ENCODE data around the gene ADAMTS9. TPM values are rescaled to one million over a fixed set of nuclear protein-coding genes. Genes with fewer than 3 reads are reported as not detected.

The ADAMTS9 gene
- total RNA-seq, 1 donor from 2014 or later = 74.1 TPM

DNA sequence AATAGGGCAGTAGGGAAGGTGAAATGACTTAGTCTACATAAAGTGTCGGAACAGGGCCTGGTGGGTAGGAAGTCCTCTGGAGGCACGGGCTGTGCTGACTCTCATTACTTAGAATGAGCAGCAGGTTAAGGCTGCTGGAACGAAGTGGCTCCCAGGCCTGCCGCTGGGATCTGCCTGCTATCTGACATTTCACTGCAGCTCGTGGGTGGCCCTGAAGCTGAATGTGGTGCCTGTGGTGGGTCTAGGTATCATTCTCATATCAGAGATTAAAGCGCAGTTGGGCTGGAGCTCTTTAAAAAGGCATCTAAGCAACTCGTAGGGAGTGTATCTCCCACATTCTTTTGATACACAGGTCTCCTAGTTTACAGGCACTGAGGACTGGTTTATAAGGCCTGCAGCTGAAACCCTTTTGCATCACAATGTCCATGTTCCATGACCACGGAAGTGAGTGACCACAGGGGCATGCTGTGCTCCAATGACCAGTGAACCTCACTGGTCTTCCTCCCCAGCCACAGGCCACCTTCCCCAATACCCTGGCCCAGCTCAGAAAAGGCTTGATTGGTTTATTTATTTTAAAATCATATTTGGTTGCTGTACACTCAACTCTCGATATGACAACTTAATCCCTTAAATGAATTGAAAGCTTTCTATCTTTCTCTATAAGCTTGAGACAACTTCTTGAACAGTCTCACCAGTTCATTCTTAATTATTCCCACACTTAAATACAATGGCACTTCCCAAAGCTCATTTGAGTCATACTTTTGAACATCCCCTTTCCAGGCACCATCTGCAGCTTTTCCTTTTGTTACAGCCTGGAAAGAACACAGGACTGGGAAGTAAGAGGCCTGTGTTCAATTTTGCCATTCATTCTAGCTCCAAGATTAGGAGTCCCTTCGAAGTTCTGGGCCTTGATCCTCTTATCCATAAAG is 19.0 kb downstream of the ADAMTS9 start:
- DNase-seq (ENCODE audit: low spot score in 2 of 2) = no peak
- intact Hi-C loops (cut with DNase I) = no loop called here
- TF ChIP-seq CTCF (IDR thresholded peaks at IDR 0.05) = no peak

GRCh38 chr3:64667887-64668581 is 19.8 kb downstream of the ADAMTS9 start:
- no peaks in the 10 kb centered on the region for H3K9me3 ChIP-seq
- no peaks in the 10 kb centered on the region for H3K36me3 ChIP-seq
- H3K27me3 ChIP-seq = no peaks in the 10 kb centered on the region
- no peak for TF ChIP-seq CTCF (IDR thresholded peaks at IDR 0.05)
- H3K4me3 ChIP-seq = peak overlapping the region; percentile 31 to 42
- intact Hi-C loops (cut with DNase I) = no loop called here
- H3K27ac ChIP-seq = peak overlapping the region; percentile 68 to 73
- peak in 1 of 2 donors; percentile 72 for DNase-seq (ENCODE audit: low spot score in 2 of 2)
- H3K4me1 ChIP-seq = peaks cover 4 to 26% of the 10 kb centered on the region in 2 donors

More for the DNA sequence above, 19.0 kb downstream of the ADAMTS9 start:
- Histone ChIP-seq H3K27ac (peak overlapping the region; percentile 68 to 73), H3K9me3 (no peaks in the 10 kb centered on the region), H3K27me3 (no peaks in the 10 kb centered on the region), H3K4me3 (no peak overlapping the region), H3K4me1 (peaks cover 4 to 26% of the 10 kb centered on the region in 2 donors), H3K36me3 (no peaks in the 10 kb centered on the region)

- intact Hi-C loops (cut with DNase I) = no loop called here
- DNase-seq (ENCODE audit: low spot score in 2 of 2) = no peak
- H3K9me3 ChIP-seq = no peaks in the 10 kb centered on the region
- no peak for TF ChIP-seq CTCF (IDR thresholded peaks at IDR 0.05)
- peaks cover 4 to 26% of the 10 kb centered on the region in 2 donors for H3K4me1 ChIP-seq
- H3K4me3 ChIP-seq = peak overlapping the region in 1 of 2 donors; percentile 42
- H3K27me3 ChIP-seq = no peaks in the 10 kb centered on the region
- no peaks in the 10 kb centered on the region for H3K36me3 ChIP-seq
- peak overlapping the region; percentile 68 to 73 for H3K27ac ChIP-seq
These were observed 20.7 kb downstream of the ADAMTS9 start for GRCh38 chr3:64667138-64667537.

DNA sequence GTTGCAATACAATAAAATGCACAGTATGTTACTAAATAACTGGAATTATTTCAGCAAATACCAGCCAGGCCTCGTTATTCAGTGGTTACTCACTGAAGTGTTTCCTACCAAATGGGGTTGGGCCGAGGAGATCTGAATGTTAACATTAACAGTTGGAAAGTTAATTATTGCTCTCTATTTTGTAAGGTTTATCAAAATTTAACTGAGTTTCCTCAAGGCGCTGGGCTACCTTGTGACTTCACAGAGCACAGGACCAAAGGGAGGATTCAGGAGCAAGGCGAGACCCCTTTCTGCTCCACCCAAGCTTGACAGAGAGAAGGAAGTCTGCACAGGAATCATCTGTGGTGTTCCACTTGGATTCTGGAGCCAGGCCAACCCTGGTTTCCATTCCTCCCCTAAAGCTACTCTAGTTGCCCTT is 21.6 kb downstream of the ADAMTS9 start:
- DNase-seq (ENCODE audit: low spot score in 2 of 2) = no peak

GRCh38 chr3:64664397-64664796 is 23.4 kb downstream of the ADAMTS9 start:
- peaks cover 4 to 26% of the 10 kb centered on the region in 2 donors for H3K4me1 ChIP-seq
- intact Hi-C loops (cut with DNase I) = no loop called here

More for the DNA sequence above, 21.6 kb downstream of the ADAMTS9 start:
- H3K36me3 ChIP-seq = no peaks in the 10 kb centered on the region
- H3K27ac ChIP-seq = peak overlapping the region in 1 of 2 donors; percentile 54
- intact Hi-C loops (cut with DNase I) = no loop called here
- H3K4me3 ChIP-seq = no peak overlapping the region
- peaks cover 4 to 26% of the 10 kb centered on the region in 2 donors for H3K4me1 ChIP-seq
- H3K9me3 ChIP-seq = no peaks in the 10 kb centered on the region
- no peaks in the 10 kb centered on the region for H3K27me3 ChIP-seq
- no peak for TF ChIP-seq CTCF (IDR thresholded peaks at IDR 0.05)

More at GRCh38 chr3:64664397-64664796, 23.4 kb downstream of the ADAMTS9 start:
- no peak overlapping the region for H3K4me3 ChIP-seq
- H3K27me3 ChIP-seq = no peaks in the 10 kb centered on the region
- no peak for TF ChIP-seq CTCF (IDR thresholded peaks at IDR 0.05)
- no peak overlapping the region for H3K27ac ChIP-seq
- H3K36me3 ChIP-seq = no peaks in the 10 kb centered on the region
- no peak for DNase-seq (ENCODE audit: low spot score in 2 of 2)
- H3K9me3 ChIP-seq = no peaks in the 10 kb centered on the region

Measured in ascending aorta (tissue), 2 donors.